NCI-H2227 treated with DMSO at 0.1 percent for 48 hours (cell line): ENCODE results near the gene INS.
"Not testable (repeated sequence)": the region's sequence is repeated elsewhere in the genome, so short reads cannot be mapped to it uniquely, and the experiment has no call there.

Source experiments
- DNase-seq: peaks from one replicate; lab custom pipeline; 2025; lab: John Stamatoyannopoulos, UW

INS gene

DNA sequence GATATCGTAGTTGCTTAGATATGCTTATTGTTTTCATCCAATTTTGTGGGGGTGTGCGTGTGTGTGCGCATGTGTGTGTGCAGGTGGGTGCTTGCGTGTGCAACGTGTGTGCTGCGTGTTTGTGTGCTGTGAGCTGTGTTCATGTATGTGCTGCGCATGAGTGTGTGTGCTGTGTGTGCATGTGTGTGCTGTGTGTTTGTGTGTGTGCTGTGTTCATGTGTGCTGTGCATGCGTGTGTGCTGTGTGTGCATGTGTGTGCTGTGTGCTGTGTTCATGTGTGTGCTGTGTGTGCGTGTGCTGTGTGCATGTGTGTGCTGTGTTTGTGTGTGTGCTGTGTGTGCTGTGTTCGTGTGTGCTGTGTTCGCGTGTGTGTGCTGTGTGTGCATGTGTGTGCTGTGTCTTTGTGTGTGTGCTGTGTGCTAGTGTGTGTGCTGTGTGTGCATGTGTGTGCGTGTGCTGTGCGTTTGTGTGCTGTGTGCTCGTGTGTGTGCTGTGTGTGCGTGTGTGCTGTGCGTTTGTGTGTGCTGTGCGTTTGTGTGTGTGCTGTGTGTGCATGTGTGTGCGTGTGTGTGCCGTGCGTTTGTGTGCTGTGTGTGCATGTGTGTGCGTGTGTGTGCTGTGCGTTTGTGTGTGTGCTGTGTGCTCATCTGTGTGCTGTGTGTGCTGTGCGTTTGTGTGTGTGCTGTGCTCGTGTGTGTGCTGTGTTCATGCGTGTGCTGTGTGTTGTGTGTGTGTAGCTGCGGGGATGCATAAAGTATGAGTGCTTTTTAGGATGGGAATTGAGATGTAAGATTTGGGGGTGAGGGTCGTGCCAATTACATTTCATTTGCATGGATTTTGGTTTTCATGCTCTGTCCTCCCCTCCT lies 29.4 kb downstream of the INS start:
- no peak for DNase-seq

DNA sequence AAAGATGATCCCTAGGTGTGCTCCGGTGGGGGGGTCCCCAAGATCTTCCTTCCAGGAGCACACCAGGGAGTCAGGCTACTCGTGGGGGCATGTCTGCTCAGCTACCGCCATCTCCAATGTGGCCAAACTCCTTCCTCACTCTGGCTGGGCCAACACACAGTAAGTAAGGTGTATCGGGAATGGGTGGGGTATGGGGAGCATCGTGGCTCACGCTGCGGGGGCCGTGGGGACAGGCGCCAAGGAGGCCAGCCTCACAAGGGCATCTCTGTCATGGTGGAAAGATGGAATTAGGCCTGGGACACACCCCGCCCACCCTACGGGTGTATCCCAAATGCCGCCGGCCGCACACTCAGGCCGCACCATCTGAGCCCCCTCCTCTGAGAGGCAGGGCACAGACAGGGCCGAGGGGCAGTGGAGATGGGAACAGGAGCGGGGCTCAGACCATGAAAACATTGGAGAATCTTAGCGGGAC lies 30.1 kb downstream of the INS start:
- no peak for DNase-seq

- DNase-seq: no peak
Measured at GRCh38 chr11:2129699-2130366, 31.2 kb downstream of the INS start.

GRCh38 chr11:2129308-2129698 lies 31.7 kb downstream of the INS start:
- no peak for DNase-seq

- DNase-seq: no peak
Measured at GRCh38 chr11:2128511-2129307, 32.3 kb downstream of the INS start.

- no peak for DNase-seq
Measured at GRCh38 chr11:2128130-2128510, 32.9 kb downstream of the INS start.

DNA sequence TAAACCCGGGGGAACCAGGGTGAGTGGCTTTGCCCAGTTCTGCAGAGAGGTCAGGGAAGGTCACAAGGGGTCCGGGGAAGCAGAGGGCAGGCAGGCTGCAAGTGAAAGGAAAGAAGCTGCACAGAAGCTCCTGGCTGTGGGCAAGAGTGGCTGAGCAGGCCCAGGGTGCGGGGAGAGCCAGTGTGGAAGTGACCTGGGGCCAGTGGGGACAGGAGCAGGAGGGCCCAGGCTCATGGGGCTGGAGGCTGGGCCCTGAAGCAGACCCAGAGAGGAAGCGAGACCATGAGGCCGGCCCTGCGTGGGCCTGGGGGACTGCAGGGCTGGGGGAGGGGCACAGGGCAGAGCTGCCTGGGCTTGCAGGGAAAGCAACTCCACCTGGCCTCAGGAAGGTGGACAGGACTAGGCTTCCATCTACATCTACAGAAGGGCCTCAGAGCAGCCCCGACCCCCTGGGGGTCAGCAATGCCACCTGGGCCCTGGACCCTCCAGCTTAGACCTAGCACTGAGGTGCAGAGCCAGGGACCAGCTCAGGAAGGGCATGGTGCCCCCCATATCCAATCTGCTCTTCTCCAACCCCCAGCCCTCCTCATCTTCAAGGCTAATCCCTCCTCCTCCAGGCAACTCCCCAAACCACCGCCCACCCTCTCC lies 33.4 kb downstream of the INS start:
- DNase-seq: no peak

GRCh38 chr11:2126520-2127085 lies 34.4 kb downstream of the INS start:
- no peak for DNase-seq

DNA sequence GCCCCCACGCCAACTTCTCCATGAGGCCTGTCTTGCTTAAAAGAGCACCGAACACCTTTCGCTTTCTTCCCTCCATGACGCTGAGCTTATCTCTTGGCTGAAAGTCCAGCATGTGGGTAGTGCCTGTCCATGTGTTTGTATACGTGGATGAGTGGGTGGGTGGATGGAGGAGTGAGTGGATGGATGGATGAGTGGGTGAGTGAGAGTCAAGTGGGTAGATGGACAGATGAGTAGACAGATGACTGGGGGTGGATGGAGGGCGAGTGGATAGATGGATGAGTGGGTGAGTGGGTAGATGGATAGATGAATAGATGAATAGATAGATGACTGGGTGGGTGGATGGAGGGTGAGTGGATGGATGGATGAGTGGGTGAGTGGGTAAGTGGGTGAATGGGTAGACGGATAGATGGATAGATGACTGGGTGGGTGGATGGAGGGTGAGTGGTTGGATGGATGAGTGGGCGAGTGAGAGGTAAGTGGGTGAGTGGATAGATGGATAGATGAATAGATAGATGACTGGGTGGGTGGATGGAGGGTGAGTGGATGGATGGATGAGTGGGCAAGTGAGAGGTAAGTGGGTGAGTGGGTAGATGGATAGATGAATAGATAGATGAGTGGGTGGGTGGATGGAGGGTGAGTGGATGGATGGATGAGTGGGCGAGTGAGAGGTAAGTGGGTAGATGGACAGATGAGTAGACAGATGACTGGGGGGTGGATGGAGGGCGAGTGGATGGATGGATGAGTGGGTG lies 36.1 kb downstream of the INS start:
- DNase-seq: not testable (repeated sequence)

- DNase-seq: no peak
Measured at GRCh38 chr11:2123628-2123960, 37.4 kb downstream of the INS start.

GRCh38 chr11:2122907-2123627 lies 37.9 kb downstream of the INS start:
- no peak for DNase-seq

DNA sequence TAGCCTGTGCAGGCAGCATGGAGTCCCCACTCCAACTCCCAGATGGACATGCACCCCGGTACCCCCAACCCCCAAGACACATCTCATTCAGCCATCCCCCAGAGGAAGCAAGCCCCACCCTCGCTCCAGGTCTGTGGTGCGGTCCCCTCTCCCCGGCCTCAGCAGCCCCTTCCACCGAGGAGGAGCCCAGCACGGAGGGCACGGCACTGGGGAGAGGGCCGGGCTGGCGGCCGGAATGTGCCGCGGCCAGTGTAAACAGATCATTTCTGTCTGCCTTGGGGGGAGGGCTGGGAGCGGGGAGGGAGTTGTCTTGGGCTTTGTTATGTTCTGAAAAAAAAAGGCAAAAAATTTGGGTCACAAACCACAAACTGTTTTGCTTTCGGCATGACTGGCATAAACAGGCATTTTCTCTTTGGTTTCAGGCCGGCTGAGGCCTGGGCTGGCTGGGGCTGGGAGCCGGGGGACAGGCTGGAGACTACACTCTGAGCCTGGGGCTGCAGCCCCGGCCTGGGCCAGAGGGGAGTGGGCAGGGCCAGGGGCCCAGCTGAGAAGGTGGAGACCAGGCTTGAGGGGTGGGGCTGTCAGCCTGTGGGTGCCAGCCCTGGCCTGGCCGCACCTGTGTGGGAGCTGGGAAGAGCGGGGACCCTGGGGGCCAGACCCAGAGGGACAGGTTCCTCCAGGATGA lies 38.6 kb downstream of the INS start:
- no peak for DNase-seq

GRCh38 chr11:2121227-2122130 lies 39.5 kb downstream of the INS start:
- DNase-seq: no peak

DNA sequence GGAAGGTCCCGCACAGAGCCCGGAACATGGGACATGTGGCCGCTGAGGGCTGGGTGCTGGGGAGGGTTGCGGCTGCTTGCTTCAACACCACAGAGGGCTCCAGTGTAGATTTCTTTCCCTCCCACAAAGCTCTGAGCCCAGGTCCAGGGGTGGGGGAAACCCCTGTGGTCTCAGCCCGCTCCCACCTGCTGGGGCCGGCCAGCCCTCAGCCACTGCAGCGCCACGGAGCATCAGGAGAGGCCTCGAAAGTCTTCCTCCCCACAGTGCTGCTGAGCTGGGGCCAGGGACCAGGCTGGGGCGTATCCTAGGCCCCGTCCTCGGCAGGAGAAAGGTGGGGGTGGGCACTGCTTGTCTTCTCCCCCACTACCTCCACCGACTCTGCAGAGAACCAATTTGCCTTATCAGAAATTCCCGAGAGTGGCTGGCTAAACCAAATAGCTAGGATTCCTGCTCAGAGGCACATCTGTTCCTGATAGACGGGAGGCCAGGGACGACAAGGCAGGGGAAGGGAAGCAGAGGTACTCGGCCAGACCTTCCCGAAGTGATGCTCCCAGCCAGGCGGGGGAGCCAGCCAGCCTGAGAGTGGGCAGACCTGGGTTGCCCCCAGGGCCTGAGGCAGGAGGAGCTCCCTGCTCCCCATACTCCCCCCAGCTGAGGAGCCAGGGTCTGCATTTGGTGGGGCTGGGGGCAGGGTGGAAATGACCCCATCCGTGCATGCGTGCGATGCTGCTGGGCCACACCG lies 40.5 kb downstream of the INS start:
- no peak for DNase-seq

GRCh38 chr11:2118677-2119076 lies 42.3 kb downstream of the INS start:
- no peak for DNase-seq

GRCh38 chr11:2116680-2117079 lies 44.3 kb downstream of the INS start:
- DNase-seq: no peak

DNA sequence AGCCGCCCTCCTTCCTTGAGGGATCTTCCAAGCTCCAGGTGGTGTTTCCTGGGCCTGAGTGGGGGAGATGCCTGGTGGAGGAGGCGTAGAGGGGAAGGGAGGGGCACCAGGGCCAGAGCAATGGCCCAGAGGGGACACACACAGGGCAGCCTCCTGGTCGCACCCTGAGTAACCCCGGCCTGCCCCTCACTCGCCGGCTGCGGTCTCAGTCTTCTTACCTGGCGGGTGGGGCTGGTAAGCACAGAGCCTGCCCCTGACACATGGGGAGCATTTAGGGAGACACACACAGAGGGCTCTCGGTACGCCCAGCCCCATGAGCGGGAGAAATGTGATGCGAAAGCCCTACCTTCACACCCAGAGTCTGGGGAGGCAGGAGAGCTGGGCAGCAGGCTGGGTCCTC lies 45.7 kb downstream of the INS start:
- DNase-seq: no peak
